HG02885 (cell line): ENCODE measurements around the gene GGTA1.
"Not testable (repeated sequence)": the region's sequence is repeated elsewhere in the genome, so short reads cannot be mapped to it uniquely, and the experiment has no call there.

ENCODE experiments used
- ATAC-seq: cut with Tn5 transposase; IDR thresholded peaks from one replicate; pipeline ENCODE4 v1.9.1; 2021; ENCODE audit warnings: mild to moderate bottlenecking; ENCODE audit not compliant: unreplicated experiment, poor library complexity

The GGTA1 gene

GRCh38 chr9:121463026-121463807 lies 36.4 kb downstream of the GGTA1 start:
- no peak for ATAC-seq

GRCh38 chr9:121459513-121459912 lies 40.1 kb downstream of the GGTA1 start:
- no peak for ATAC-seq

GRCh38 chr9:121458449-121458848 lies 41.2 kb downstream of the GGTA1 start:
- not testable (repeated sequence) for ATAC-seq

- no peak for ATAC-seq
These were observed 44.0 kb downstream of the GGTA1 start for GRCh38 chr9:121455527-121456239.

GRCh38 chr9:121454972-121455371 lies 44.7 kb downstream of the GGTA1 start:
- ATAC-seq, result no peak

- ATAC-seq, result no peak
These were observed 46.3 kb downstream of the GGTA1 start for GRCh38 chr9:121453232-121453892.

GRCh38 chr9:121452085-121452484 lies 47.6 kb downstream of the GGTA1 start:
- ATAC-seq, result no peak

- no peak for ATAC-seq
These were observed 48.1 kb downstream of the GGTA1 start for GRCh38 chr9:121451586-121451985.

GRCh38 chr9:121450241-121450640 lies 49.4 kb downstream of the GGTA1 start:
- ATAC-seq, result no peak

GRCh38 chr9:121449786-121450185 lies 49.9 kb downstream of the GGTA1 start:
- ATAC-seq, result no peak

- no peak for ATAC-seq
These were observed 52.3 kb downstream of the GGTA1 start for GRCh38 chr9:121447321-121447834.

GRCh38 chr9:121445986-121446385 lies 53.7 kb downstream of the GGTA1 start:
- no peak for ATAC-seq

- ATAC-seq, result no peak
These were observed 55.7 kb downstream of the GGTA1 start for GRCh38 chr9:121443981-121444380.

GRCh38 chr9:121441165-121441564 lies 58.5 kb downstream of the GGTA1 start:
- ATAC-seq, result no peak

- no peak for ATAC-seq
These were observed 59.7 kb downstream of the GGTA1 start for GRCh38 chr9:121439711-121440664.

- no peak for ATAC-seq
These were observed 60.6 kb downstream of the GGTA1 start for GRCh38 chr9:121439016-121439415.

- ATAC-seq, result no peak
These were observed 61.8 kb downstream of the GGTA1 start for GRCh38 chr9:121437891-121438290.

- ATAC-seq, result not testable (repeated sequence)
These were observed 62.6 kb downstream of the GGTA1 start for GRCh38 chr9:121437046-121437445.

- ATAC-seq, result no peak
These were observed 64.7 kb downstream of the GGTA1 start for GRCh38 chr9:121434969-121435368.

GRCh38 chr9:121427899-121428298 lies 71.7 kb downstream of the GGTA1 start:
- ATAC-seq, result no peak
